ENCODE measurements around the gene STK32C.

The STK32C gene

DNA sequence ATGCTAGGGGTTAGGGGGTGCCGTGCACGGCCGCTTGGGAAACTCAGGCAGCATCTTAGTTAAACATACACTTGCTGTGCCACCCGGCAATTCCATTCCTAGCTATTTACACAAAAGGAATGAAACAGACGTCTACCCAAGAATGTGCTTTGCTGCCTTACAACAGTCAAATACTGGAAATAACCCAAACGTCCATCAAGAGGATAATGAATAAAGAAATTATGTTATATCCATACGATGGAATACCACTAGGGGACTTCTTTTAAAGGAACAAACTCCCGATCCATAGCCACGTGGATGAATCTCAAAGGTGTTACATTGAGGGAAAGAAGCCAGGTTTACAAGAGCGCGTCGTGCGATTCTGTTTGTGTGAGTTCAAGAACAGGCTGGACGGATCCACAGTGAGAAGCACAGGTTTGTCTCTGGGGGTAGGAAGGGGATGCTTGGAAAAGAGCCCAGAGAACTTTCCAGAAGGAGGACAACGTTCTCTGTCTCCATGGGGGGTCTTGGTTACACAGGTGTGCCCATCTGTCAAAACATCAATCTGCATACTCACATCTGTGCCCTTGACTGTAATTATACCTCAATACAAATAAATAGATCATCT, 41.8 kb downstream of the STK32C start:
- no peak; the same call in 1 of the 3 replicates for ATAC-seq
- TF ChIP-seq, protein P1, sequence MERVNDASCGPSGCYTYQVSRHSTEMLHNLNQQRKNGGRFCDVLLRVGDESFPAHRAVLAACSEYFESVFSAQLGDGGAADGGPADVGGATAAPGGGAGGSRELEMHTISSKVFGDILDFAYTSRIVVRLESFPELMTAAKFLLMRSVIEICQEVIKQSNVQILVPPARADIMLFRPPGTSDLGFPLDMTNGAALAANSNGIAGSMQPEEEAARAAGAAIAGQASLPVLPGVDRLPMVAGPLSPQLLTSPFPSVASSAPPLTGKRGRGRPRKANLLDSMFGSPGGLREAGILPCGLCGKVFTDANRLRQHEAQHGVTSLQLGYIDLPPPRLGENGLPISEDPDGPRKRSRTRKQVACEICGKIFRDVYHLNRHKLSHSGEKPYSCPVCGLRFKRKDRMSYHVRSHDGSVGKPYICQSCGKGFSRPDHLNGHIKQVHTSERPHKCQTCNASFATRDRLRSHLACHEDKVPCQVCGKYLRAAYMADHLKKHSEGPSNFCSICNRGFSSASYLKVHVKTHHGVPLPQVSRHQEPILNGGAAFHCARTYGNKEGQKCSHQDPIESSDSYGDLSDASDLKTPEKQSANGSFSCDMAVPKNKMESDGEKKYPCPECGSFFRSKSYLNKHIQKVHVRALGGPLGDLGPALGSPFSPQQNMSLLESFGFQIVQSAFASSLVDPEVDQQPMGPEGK (CRISPR knock-in tag; IDR thresholded peaks at IDR 0.05; ENCODE audit: borderline replicate concordance), result no peak
- no peak for TF ChIP-seq ISL1 (CRISPR knock-in tag; IDR thresholded peaks at IDR 0.05)
- TF ChIP-seq BACH2 (CRISPR knock-in tag; IDR thresholded peaks at IDR 0.05; ENCODE audit: borderline replicate concordance), result no peak
- TF ChIP-seq ARNTL (CRISPR knock-in tag; IDR thresholded peaks at IDR 0.05; ENCODE audit: borderline replicate concordance, low read depth), result no peak
- TF ChIP-seq GLIS3 (CRISPR knock-in tag; IDR thresholded peaks at IDR 0.05), result no peak
- TF ChIP-seq ESRRG (CRISPR knock-in tag; IDR thresholded peaks at IDR 0.05), result no peak
- TF ChIP-seq, protein P2, sequence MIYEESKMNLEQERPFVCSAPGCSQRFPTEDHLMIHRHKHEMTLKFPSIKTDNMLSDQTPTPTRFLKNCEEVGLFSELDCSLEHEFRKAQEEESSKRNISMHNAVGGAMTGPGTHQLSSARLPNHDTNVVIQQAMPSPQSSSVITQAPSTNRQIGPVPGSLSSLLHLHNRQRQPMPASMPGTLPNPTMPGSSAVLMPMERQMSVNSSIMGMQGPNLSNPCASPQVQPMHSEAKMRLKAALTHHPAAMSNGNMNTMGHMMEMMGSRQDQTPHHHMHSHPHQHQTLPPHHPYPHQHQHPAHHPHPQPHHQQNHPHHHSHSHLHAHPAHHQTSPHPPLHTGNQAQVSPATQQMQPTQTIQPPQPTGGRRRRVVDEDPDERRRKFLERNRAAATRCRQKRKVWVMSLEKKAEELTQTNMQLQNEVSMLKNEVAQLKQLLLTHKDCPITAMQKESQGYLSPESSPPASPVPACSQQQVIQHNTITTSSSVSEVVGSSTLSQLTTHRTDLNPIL (CRISPR knock-in tag; IDR thresholded peaks at IDR 0.05; ENCODE audit: low read depth), result no peak
- no peak for TF ChIP-seq ZNF565 (CRISPR knock-in tag; conservative IDR thresholded peaks at IDR 0.05; ENCODE audit: low read depth)
- no peak for TF ChIP-seq TCF4 (CRISPR knock-in tag; IDR thresholded peaks at IDR 0.05; ENCODE audit: borderline replicate concordance)
- TF ChIP-seq ZFP3 (CRISPR knock-in tag; IDR thresholded peaks at IDR 0.05), result no peak
- no peak for TF ChIP-seq ZNF70 (CRISPR knock-in tag; IDR thresholded peaks at IDR 0.05)
- TF ChIP-seq, protein P3, sequence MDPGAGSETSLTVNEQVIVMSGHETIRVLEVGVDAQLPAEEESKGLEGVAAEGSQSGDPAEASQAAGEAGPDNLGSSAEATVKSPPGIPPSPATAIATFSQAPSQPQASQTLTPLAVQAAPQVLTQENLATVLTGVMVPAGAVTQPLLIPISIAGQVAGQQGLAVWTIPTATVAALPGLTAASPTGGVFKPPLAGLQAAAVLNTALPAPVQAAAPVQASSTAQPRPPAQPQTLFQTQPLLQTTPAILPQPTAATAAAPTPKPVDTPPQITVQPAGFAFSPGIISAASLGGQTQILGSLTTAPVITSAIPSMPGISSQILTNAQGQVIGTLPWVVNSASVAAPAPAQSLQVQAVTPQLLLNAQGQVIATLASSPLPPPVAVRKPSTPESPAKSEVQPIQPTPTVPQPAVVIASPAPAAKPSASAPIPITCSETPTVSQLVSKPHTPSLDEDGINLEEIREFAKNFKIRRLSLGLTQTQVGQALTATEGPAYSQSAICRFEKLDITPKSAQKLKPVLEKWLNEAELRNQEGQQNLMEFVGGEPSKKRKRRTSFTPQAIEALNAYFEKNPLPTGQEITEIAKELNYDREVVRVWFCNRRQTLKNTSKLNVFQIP (CRISPR knock-in tag; IDR thresholded peaks at IDR 0.05; ENCODE audit: borderline replicate concordance, low read depth), result no peak
- TF ChIP-seq ZNF8 (CRISPR knock-in tag; IDR thresholded peaks at IDR 0.05), result no peak
- TF ChIP-seq ZFP30 (CRISPR knock-in tag; IDR thresholded peaks at IDR 0.05), result no peak
- TF ChIP-seq CSDC2 (CRISPR knock-in tag; IDR thresholded peaks at IDR 0.05), result no peak

DNA sequence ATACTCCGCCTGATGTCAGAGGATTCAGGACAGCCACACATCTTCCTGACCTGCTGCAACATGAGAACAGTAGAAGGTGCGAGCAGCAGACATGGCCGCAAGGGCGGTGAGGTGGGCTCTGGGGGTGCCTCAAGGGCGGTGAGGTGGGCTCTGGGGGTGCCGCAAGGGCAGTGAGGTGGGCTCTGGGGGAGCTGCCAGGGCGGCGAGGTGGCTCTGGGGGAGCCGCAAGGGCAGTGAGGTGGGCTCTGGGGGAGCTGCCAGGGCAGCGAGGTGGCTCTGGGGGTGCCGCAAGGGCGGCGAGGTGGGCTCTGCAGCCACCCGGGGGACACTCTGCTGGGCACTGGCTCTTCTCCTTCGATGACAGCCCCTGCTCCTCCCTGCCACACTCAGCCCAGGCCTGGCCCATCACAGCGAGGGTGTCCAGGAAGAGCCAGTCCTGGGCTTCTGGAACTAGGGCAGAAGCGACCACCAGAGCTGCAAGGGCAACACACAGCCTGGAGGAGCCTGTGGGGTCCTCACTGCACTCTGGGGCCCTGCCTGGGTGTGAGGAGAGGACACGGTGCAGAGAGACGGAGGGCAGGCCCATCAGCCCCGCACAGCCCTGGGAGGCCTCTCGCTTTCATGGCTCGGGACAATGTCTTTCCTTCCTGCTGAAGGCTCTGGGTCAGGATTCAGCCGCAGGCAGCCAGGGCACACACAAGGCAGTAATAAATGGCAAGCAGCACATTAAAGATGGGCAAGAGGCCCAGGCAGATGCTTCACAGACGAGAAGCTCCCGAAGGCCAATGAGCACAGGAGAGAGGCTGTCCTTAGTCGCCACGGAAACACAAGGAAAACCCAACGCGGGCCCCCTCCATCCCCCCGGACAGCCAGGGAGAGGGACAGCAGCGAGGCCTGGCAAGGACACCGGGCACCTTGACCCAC, 42.5 kb downstream of the STK32C start:
- ATAC-seq, result peak; percentile 78
- TF ChIP-seq TCF4 (CRISPR knock-in tag; IDR thresholded peaks at IDR 0.05; ENCODE audit: borderline replicate concordance) (peak; percentile 31; the same call in 1 of the 2 replicates), ZFP3 (CRISPR knock-in tag; IDR thresholded peaks at IDR 0.05) (no peak)

DNA sequence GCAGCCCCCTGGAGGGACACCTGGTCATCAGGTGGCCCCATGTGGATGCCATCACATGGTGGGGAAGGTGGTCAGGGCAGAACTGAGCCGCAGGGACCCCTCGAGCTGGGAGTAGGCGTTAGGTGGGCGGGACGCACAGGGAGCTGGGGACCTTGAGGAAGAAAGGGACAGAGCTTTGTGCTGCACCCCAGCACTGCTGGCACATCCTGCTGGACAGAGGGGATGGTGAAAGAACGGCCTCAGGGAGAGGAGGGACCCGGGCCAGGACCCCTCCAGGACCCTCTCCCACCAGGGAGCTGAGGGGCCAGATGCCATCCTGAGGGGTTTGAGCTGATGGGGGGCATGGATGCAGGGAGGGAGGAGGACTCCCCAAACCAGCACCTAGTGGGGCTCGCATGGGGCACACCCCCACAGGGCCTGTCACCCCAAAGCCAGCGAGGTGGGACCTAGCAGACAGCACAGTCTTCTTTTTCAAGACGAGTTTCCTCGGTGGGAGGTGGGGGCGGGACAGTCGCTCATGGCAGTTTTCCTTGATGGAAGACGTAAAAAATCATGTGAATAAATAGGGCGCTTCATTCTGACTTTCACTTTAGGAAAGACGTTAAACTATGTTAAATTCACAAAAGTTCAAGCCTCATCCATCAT, 43.3 kb downstream of the STK32C start:
- TF ChIP-seq ESRRG (CRISPR knock-in tag; IDR thresholded peaks at IDR 0.05) (no peak), SNAI2 (CRISPR knock-in tag; IDR thresholded peaks at IDR 0.05) (no peak), OSR1 (CRISPR knock-in tag; IDR thresholded peaks at IDR 0.05) (no peak), PPARA (CRISPR knock-in tag; IDR thresholded peaks at IDR 0.05; ENCODE audit: borderline replicate concordance) (no peak), CSDC2 (CRISPR knock-in tag; IDR thresholded peaks at IDR 0.05) (no peak), ZFP30 (CRISPR knock-in tag; IDR thresholded peaks at IDR 0.05) (no peak), ARNTL (CRISPR knock-in tag; IDR thresholded peaks at IDR 0.05; ENCODE audit: borderline replicate concordance, low read depth) (no peak), BACH2 (CRISPR knock-in tag; IDR thresholded peaks at IDR 0.05; ENCODE audit: borderline replicate concordance) (no peak), ZNF565 (CRISPR knock-in tag; conservative IDR thresholded peaks at IDR 0.05; ENCODE audit: low read depth) (no peak), RARB (CRISPR knock-in tag; IDR thresholded peaks at IDR 0.05) (no peak), ISL1 (CRISPR knock-in tag; IDR thresholded peaks at IDR 0.05) (no peak), GLIS3 (CRISPR knock-in tag; IDR thresholded peaks at IDR 0.05) (no peak), ZC3H10 (CRISPR knock-in tag; IDR thresholded peaks at IDR 0.05) (no peak), TCF4 (CRISPR knock-in tag; IDR thresholded peaks at IDR 0.05; ENCODE audit: borderline replicate concordance) (no peak)
- TF ChIP-seq, protein P4, sequence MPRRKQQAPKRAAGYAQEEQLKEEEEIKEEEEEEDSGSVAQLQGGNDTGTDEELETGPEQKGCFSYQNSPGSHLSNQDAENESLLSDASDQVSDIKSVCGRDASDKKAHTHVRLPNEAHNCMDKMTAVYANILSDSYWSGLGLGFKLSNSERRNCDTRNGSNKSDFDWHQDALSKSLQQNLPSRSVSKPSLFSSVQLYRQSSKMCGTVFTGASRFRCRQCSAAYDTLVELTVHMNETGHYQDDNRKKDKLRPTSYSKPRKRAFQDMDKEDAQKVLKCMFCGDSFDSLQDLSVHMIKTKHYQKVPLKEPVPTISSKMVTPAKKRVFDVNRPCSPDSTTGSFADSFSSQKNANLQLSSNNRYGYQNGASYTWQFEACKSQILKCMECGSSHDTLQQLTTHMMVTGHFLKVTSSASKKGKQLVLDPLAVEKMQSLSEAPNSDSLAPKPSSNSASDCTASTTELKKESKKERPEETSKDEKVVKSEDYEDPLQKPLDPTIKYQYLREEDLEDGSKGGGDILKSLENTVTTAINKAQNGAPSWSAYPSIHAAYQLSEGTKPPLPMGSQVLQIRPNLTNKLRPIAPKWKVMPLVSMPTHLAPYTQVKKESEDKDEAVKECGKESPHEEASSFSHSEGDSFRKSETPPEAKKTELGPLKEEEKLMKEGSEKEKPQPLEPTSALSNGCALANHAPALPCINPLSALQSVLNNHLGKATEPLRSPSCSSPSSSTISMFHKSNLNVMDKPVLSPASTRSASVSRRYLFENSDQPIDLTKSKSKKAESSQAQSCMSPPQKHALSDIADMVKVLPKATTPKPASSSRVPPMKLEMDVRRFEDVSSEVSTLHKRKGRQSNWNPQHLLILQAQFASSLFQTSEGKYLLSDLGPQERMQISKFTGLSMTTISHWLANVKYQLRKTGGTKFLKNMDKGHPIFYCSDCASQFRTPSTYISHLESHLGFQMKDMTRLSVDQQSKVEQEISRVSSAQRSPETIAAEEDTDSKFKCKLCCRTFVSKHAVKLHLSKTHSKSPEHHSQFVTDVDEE (CRISPR knock-in tag; IDR thresholded peaks at IDR 0.05), result no peak
- TF ChIP-seq, protein P1 (CRISPR knock-in tag; IDR thresholded peaks at IDR 0.05; ENCODE audit: borderline replicate concordance), result no peak
- ATAC-seq, result no peak

Data from SK-N-SH treated with all-trans-retinoic acid at 6 μM for 48 hours (cell line).